Measurements from ENCODE around the gene KIF24.
"Not testable (repeated sequence)": the region's sequence is repeated elsewhere in the genome, so short reads cannot be mapped to it uniquely, and the experiment has no call there.

KIF24 gene

DNA sequence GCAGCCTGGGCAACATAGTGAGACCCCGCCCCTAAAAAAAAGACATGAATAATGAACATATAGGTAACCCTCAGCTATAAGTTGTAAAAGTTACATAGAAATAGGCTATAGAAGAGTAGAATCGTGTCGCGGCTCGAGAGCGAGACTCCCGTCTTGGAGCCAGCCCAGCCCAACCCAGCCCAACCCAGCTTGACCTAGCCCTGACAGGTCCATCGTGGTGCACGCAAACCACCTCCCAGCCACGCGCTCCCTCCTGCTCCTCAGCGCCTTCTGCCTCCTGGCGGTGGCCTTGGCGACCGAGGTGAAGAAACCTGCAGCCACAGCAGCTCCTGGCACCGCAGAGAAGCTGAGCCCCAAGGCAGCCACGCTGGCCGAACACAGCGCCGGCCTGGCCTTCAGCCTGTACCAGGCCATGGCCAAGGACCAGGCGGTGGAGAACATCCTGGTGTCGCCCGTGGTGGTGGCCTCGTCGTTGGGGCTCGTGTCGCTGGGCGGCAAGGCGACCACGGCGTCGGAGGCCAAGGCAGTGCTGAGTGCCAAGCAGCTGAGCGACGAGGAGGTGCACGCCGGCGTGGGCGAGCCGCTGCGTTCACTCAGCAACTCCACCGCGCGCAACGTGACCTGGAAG lies 10.8 kb downstream of the KIF24 start:
- Histone ChIP-seq H3K4me3 (ENCODE audit: low read depth, low read length) (no peak overlapping the region), H3K36me3 (ENCODE audit: control insufficient read depth, insufficient read depth, low read length) (no peaks in the 10 kb centered on the region), H3K27me3 (ENCODE audit: control insufficient read depth, insufficient read depth, low read length) (no peaks in the 10 kb centered on the region), H3K9ac (ENCODE audit: low read depth, low read length) (no peak overlapping the region), H3K27ac (ENCODE audit: low read depth, low read length) (no peak overlapping the region), H3K9me3 (ENCODE audit: control insufficient read depth, insufficient read depth, low read length) (no peaks in the 10 kb centered on the region), H3K4me1 (ENCODE audit: control insufficient read depth, insufficient read depth, low read length) (no peaks in the 10 kb centered on the region)

DNA sequence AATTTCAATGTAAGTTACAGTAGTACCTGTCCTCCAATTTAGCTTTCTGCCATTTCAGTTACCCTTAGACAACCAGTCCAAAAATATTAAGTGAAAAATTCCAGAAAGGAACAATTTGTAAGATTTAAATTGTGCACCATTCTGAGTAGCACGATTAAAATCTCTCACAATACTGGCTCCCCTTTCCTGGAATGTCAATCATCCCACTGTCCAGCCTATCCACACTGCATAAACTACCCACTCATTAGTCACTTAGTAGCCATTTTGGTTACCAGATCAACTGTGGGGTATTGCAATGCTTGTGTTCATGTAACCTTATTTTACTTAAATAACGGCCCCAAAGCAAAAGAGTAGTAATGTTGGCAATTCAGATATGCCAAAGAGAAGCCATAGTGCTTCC lies 11.6 kb downstream of the KIF24 start:
- Histone ChIP-seq H3K4me3 (ENCODE audit: low read depth, low read length) (no peak overlapping the region), H3K27ac (ENCODE audit: low read depth, low read length) (no peak overlapping the region)

DNA sequence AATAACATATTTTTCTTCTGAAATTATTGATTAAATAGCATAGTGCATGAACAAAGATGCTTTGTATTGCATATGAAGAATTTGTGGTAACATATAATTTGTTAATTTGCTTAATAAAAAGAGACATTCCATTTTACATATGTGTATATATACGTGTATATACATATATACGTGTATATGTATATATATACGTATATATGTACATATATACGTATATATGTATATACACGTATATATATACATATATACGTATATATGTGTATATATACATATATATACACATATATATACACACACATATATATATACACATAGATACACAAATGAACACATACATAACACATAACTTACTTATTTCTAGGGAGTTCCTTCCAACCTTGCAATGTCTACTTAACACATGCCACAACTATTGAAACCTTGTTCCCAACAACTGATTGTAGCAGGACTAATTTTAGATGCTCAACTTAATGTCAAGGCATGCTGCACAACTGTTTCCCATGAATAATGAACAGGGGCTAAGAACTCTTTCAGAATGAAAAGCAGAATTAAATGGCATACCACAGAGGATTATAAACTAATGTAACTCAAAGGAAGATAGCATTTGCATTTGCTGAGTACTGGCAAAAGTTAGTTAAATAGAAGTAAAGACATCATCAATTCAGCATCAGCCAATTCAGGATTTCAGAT lies 17.4 kb downstream of the KIF24 start:
- H3K4me1 ChIP-seq (ENCODE audit: control insufficient read depth, insufficient read depth, low read length) = no peaks in the 10 kb centered on the region
- H3K9me3 ChIP-seq (ENCODE audit: control insufficient read depth, insufficient read depth, low read length) = no peaks in the 10 kb centered on the region
- H3K36me3 ChIP-seq (ENCODE audit: control insufficient read depth, insufficient read depth, low read length) = no peaks in the 10 kb centered on the region
- H3K4me3 ChIP-seq (ENCODE audit: low read depth, low read length) = no peak overlapping the region
- H3K27ac ChIP-seq (ENCODE audit: low read depth, low read length) = no peak overlapping the region
- H3K27me3 ChIP-seq (ENCODE audit: control insufficient read depth, insufficient read depth, low read length) = no peaks in the 10 kb centered on the region
- H3K9ac ChIP-seq (ENCODE audit: low read depth, low read length) = no peak overlapping the region

More for the DNA sequence above, 11.6 kb downstream of the KIF24 start:
- no peaks in the 10 kb centered on the region for H3K9me3 ChIP-seq (ENCODE audit: control insufficient read depth, insufficient read depth, low read length)
- H3K36me3 ChIP-seq (ENCODE audit: control insufficient read depth, insufficient read depth, low read length) = no peaks in the 10 kb centered on the region
- no peak overlapping the region for H3K9ac ChIP-seq (ENCODE audit: low read depth, low read length)
- no peaks in the 10 kb centered on the region for H3K27me3 ChIP-seq (ENCODE audit: control insufficient read depth, insufficient read depth, low read length)
- H3K4me1 ChIP-seq (ENCODE audit: control insufficient read depth, insufficient read depth, low read length) = no peaks in the 10 kb centered on the region

DNA sequence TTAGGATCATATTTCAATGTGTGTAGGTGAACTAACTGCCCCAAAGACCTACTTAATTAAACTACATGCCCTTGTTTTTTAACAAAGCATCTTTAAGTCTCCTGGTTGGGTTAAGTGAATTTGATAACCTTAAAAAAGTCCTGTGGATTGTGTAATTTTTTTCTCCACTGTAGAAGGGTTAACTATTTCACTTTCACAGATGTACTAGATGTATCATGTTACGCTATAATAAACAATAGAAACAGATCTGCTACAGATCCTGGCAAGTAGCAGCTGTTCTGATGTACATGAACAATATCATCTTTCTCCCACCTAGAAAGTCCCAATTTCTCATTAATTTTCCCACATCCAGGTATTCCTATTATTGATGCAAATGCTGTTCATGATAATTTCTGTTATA lies 18.9 kb downstream of the KIF24 start:
- Histone ChIP-seq H3K9ac (ENCODE audit: low read depth, low read length) (no peak overlapping the region), H3K27ac (ENCODE audit: low read depth, low read length) (no peak overlapping the region), H3K4me3 (ENCODE audit: low read depth, low read length) (no peak overlapping the region), H3K27me3 (ENCODE audit: control insufficient read depth, insufficient read depth, low read length) (no peaks in the 10 kb centered on the region), H3K4me1 (ENCODE audit: control insufficient read depth, insufficient read depth, low read length) (no peaks in the 10 kb centered on the region), H3K9me3 (ENCODE audit: control insufficient read depth, insufficient read depth, low read length) (no peaks in the 10 kb centered on the region), H3K36me3 (ENCODE audit: control insufficient read depth, insufficient read depth, low read length) (no peaks in the 10 kb centered on the region)

DNA sequence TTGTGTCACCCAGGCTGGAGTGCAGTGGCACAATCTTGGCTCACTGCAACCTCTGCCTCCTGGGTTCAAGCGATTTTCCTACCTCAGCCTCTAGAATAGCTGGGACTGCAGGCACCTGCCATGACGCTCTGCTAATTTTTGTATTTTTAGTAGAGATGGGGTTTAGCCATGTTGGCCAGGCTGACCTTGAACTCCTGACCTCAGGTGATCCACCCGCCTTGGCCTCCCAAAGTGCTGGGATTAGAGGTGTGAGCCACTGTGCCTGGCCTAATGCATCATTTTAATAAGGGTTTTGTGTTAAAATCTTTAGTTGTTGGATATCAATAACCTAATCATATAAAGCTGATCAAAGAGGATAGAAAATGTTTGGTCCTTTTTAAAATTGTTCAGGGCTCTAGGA lies 20.8 kb downstream of the KIF24 start:
- not testable (repeated sequence) for H3K4me3 ChIP-seq (ENCODE audit: low read depth, low read length); H3K9ac ChIP-seq (ENCODE audit: low read depth, low read length); H3K27ac ChIP-seq (ENCODE audit: low read depth, low read length); H3K27me3 ChIP-seq (ENCODE audit: control insufficient read depth, insufficient read depth, low read length); H3K9me3 ChIP-seq (ENCODE audit: control insufficient read depth, insufficient read depth, low read length); H3K36me3 ChIP-seq (ENCODE audit: control insufficient read depth, insufficient read depth, low read length); H3K4me1 ChIP-seq (ENCODE audit: control insufficient read depth, insufficient read depth, low read length)

DNA sequence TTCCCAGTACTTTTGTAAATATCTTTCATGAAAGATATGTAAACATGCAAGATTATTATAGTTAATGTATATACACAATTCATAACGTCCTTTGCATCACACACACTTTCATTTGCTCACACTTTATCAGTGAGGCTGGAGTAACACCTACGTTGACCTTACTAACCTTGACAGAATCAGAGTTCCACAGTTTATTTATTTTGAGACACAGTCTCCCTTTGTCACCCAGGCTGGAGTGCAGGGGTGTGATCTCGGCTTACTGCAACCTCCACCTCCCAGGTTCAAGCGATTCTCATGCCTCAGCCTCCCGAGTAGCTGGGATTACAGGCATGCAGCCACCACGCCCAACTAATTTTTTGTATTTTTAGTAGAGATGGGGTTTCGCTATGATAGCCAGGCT lies 28.0 kb downstream of the KIF24 start:
- not testable (repeated sequence) for H3K27ac ChIP-seq (ENCODE audit: low read depth, low read length); H3K4me1 ChIP-seq (ENCODE audit: control insufficient read depth, insufficient read depth, low read length); H3K27me3 ChIP-seq (ENCODE audit: control insufficient read depth, insufficient read depth, low read length); H3K4me3 ChIP-seq (ENCODE audit: low read depth, low read length); H3K36me3 ChIP-seq (ENCODE audit: control insufficient read depth, insufficient read depth, low read length); H3K9me3 ChIP-seq (ENCODE audit: control insufficient read depth, insufficient read depth, low read length); H3K9ac ChIP-seq (ENCODE audit: low read depth, low read length)

DNA sequence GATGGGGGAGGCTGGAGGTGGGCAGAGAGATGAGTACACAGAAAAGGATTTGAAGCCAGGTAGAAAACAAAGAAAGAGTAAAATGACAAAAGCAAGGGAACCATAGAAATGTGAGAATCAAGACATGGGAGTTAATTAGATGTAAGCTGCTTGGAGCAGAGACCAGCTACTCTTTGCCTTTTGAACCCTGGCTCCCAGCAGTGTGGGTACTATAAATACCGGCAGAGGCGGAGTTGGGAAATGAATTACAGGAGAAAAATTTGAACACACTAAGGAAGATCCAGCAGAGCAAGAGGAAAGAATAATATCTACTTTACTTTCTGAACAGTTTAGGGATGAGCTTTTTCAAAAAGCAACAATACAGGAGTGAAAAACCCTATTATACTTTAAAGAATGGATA lies 36.5 kb downstream of the KIF24 start:
- H3K4me3 ChIP-seq (ENCODE audit: low read depth, low read length) = no peak overlapping the region
- no peaks in the 10 kb centered on the region for H3K4me1 ChIP-seq (ENCODE audit: control insufficient read depth, insufficient read depth, low read length)
- H3K9ac ChIP-seq (ENCODE audit: low read depth, low read length) = no peak overlapping the region
- no peaks in the 10 kb centered on the region for H3K27me3 ChIP-seq (ENCODE audit: control insufficient read depth, insufficient read depth, low read length)
- no peak overlapping the region for H3K27ac ChIP-seq (ENCODE audit: low read depth, low read length)
- no peaks in the 10 kb centered on the region for H3K36me3 ChIP-seq (ENCODE audit: control insufficient read depth, insufficient read depth, low read length)
- no peaks in the 10 kb centered on the region for H3K9me3 ChIP-seq (ENCODE audit: control insufficient read depth, insufficient read depth, low read length)

DNA sequence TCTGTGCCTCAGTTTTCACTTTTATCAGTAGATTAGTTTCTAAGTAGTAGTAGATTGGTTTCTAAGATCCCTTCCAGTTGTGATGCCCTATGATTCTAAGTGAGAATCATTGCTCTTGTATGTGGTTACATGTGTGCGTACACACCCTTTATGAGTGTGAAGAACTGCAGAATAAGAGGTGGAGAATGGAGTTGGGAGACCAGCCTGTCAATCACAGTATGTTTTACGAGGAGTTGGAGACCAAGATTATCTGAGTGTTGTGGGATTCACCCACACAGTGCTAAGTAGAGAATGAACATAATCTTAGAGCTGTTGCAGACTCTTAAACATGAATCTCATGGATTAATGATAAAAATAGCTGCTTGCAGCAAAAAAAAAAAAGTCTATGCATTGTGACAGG lies 37.6 kb downstream of the KIF24 start:
- H3K27me3 ChIP-seq (ENCODE audit: control insufficient read depth, insufficient read depth, low read length) = no peaks in the 10 kb centered on the region
- no peak overlapping the region for H3K9ac ChIP-seq (ENCODE audit: low read depth, low read length)
- no peaks in the 10 kb centered on the region for H3K4me1 ChIP-seq (ENCODE audit: control insufficient read depth, insufficient read depth, low read length)
- no peak overlapping the region for H3K4me3 ChIP-seq (ENCODE audit: low read depth, low read length)
- no peaks in the 10 kb centered on the region for H3K36me3 ChIP-seq (ENCODE audit: control insufficient read depth, insufficient read depth, low read length)
- H3K9me3 ChIP-seq (ENCODE audit: control insufficient read depth, insufficient read depth, low read length) = no peaks in the 10 kb centered on the region
- H3K27ac ChIP-seq (ENCODE audit: low read depth, low read length) = no peak overlapping the region

DNA sequence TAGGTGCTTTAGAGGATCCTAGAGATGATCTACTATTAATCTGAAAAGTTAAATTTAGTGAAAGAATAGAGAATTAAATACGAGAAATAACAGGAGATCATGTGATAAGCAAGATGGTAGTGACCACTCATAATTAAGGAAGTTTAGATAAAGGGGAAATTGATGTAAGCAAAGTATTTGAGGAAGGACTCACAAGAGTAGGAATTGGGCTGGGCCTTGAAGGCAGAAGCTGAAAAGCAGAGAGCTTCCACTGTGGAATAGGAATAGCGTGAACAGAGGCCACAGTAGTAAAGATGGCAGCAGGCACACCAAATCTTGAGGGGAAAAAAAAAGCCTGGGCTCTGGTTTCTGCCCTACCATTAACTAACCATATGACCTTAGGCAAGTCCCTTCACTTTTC lies 38.0 kb downstream of the KIF24 start:
- Histone ChIP-seq H3K4me3 (ENCODE audit: low read depth, low read length) (no peak overlapping the region), H3K27ac (ENCODE audit: low read depth, low read length) (no peak overlapping the region), H3K4me1 (ENCODE audit: control insufficient read depth, insufficient read depth, low read length) (no peaks in the 10 kb centered on the region), H3K27me3 (ENCODE audit: control insufficient read depth, insufficient read depth, low read length) (no peaks in the 10 kb centered on the region), H3K36me3 (ENCODE audit: control insufficient read depth, insufficient read depth, low read length) (no peaks in the 10 kb centered on the region), H3K9ac (ENCODE audit: low read depth, low read length) (no peak overlapping the region), H3K9me3 (ENCODE audit: control insufficient read depth, insufficient read depth, low read length) (no peaks in the 10 kb centered on the region)

DNA sequence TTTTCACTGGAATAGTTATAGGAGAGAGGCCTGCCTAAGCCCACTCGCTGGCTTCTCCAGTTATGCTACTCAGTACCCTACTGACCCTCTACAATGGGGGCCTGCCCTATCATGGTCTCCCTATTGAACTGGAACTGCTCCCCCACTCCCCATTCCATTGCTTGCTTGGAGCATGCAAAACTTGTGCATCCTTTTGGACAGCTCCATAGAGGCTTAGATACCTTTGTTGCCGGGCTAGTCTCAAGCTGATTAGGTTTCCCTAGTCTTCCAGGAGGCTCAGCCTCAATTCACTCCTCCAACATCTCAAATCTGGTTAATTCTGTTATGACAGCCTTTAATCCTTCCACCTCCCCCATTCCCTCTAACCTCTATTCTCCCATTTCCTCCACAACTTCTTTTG lies 39.9 kb downstream of the KIF24 start:
- H3K27ac ChIP-seq (ENCODE audit: low read depth, low read length) = no peak overlapping the region
- no peak overlapping the region for H3K9ac ChIP-seq (ENCODE audit: low read depth, low read length)
- H3K4me3 ChIP-seq (ENCODE audit: low read depth, low read length) = no peak overlapping the region
- no peaks in the 10 kb centered on the region for H3K36me3 ChIP-seq (ENCODE audit: control insufficient read depth, insufficient read depth, low read length)
- H3K9me3 ChIP-seq (ENCODE audit: control insufficient read depth, insufficient read depth, low read length) = no peaks in the 10 kb centered on the region
- no peaks in the 10 kb centered on the region for H3K27me3 ChIP-seq (ENCODE audit: control insufficient read depth, insufficient read depth, low read length)
- no peaks in the 10 kb centered on the region for H3K4me1 ChIP-seq (ENCODE audit: control insufficient read depth, insufficient read depth, low read length)

DNA sequence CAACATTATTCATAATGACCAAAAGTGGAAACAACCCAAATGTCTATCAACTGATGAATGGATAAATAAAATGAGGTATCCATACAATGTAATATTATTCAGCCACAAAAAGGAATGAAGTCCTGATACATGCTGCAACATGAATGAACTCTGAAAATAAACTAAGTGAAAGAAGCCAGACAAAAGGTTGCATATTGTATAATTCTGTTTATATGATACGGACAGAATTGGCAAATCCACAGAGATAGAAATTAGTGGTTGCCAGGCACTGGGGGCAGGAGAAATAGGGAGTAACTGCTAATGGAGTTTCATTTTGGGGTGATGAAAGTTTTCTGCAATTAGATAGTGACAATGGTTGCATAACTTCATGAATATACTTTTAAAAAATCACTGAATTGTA lies 47.0 kb downstream of the KIF24 start:
- no peaks in the 10 kb centered on the region for H3K9me3 ChIP-seq (ENCODE audit: control insufficient read depth, insufficient read depth, low read length)
- H3K27me3 ChIP-seq (ENCODE audit: control insufficient read depth, insufficient read depth, low read length) = no peaks in the 10 kb centered on the region
- H3K9ac ChIP-seq (ENCODE audit: low read depth, low read length) = no peak overlapping the region
- H3K4me1 ChIP-seq (ENCODE audit: control insufficient read depth, insufficient read depth, low read length) = no peaks in the 10 kb centered on the region
- no peak overlapping the region for H3K27ac ChIP-seq (ENCODE audit: low read depth, low read length)
- no peak overlapping the region for H3K4me3 ChIP-seq (ENCODE audit: low read depth, low read length)
- no peaks in the 10 kb centered on the region for H3K36me3 ChIP-seq (ENCODE audit: control insufficient read depth, insufficient read depth, low read length)
